Neural cell (in vitro differentiated cells): ENCODE data around the gene SMARCA4. TPM values are rescaled to one million over a fixed set of nuclear protein-coding genes. Genes with fewer than 3 reads are reported as not detected.

Source experiments
- H2AFZ ChIP-seq: fragments of 200-600, 300-800 bp; sonication (generic), shearing (Covaris generic); 2 replicates; pipeline ENCODE4 v1.6.0; 2014; ENCODE audit warnings: low read depth, mild to moderate bottlenecking, antibody characterized with exemption, low read length, moderate library complexity
- H3F3A ChIP-seq: fragments of 200-600 bp; shearing (Covaris generic); 2 replicates; pipeline ENCODE4 v1.6.1; 2016; ENCODE audit warnings: mild to moderate bottlenecking, moderate library complexity, mixed read lengths, antibody characterized with exemption, low read length; ENCODE audit not compliant: insufficient read depth, poor library complexity, severe bottlenecking
- H3K27ac ChIP-seq: fragments of 200-600, 300-800 bp; sonication (generic), shearing (Covaris generic); 2 replicates; pipeline ENCODE4 v1.5.1; 2014; ENCODE audit warnings: mild to moderate bottlenecking, low read length, moderate library complexity
- H3K27me3 ChIP-seq: fragments of 300-800, 200-600 bp; sonication (generic), shearing (Covaris generic); 2 replicates; pipeline ENCODE4 v1.6.0; 2014; ENCODE audit warnings: mild to moderate bottlenecking, low read depth, low read length, moderate library complexity; ENCODE audit not compliant: insufficient read depth
- H3K36me3 ChIP-seq: fragments of 300-800, 200-600 bp; sonication (generic), shearing (Covaris generic); 2 replicates; pipeline ENCODE4 v1.5.1; 2014; ENCODE audit warnings: mild to moderate bottlenecking, antibody characterized with exemption, low read length, moderate library complexity; ENCODE audit not compliant: insufficient read depth
- H3K4me2 ChIP-seq: fragments of 300-800, 200-600 bp; sonication (generic), shearing (Covaris generic); 2 replicates; pipeline ENCODE4 v1.6.0; 2014; ENCODE audit warnings: mild to moderate bottlenecking, low read length
- H3K4me3 ChIP-seq: fragments of 300-800, 200-600 bp; sonication (generic), shearing (Covaris generic); 2 replicates; pipeline ENCODE4 v1.5.1; 2014; ENCODE audit warnings: mild to moderate bottlenecking, low read length, moderate library complexity
- H3K79me2 ChIP-seq: fragments of 200-600 bp; shearing (Covaris generic); replicated peaks from 2 replicates; pipeline ENCODE4 v1.6.0; 2014; ENCODE audit warnings: mild to moderate bottlenecking, low read length, moderate library complexity; ENCODE audit not compliant: insufficient read depth
- H3K9ac ChIP-seq: fragments of 300-800, 200-600 bp; sonication (generic), shearing (Covaris generic); 2 replicates; pipeline ENCODE4 v1.6.1; 2016; ENCODE audit warnings: mild to moderate bottlenecking, low read length, mixed read lengths
- H3K9me2 ChIP-seq: fragments of 200-600 bp; shearing (Covaris generic); 2 replicates; pipeline ENCODE4 v1.6.1; 2016; ENCODE audit warnings: mild to moderate bottlenecking, low read length, mixed read lengths; ENCODE audit not compliant: insufficient read depth
- H3K9me3 ChIP-seq: fragments of 200-600, 300-800 bp; sonication (generic), shearing (Covaris generic); 2 replicates; pipeline ENCODE4 v1.6.1; 2016; ENCODE audit warnings: mild to moderate bottlenecking, mixed run types, low read length, moderate library complexity, mixed read lengths
- H4K20me1 ChIP-seq: fragments of 200-600 bp; shearing (Covaris generic); 2 replicates; pipeline ENCODE4 v1.6.1; 2016; ENCODE audit warnings: mild to moderate bottlenecking, mixed run types; ENCODE audit not compliant: insufficient read depth
- EP300 ChIP-seq: fragments of 450-650 bp; conservative IDR thresholded peaks from 2 replicates; pipeline ENCODE4 v1.6.1; 2014; ENCODE audit warnings: antibody characterized with exemption, mild to moderate bottlenecking, moderate library complexity; ENCODE audit not compliant: poor library complexity, severe bottlenecking
- EZH2 ChIP-seq: fragments of 200-600, 300-800 bp; shearing (Covaris generic), sonication (generic); IDR thresholded peaks from 2 replicates; pipeline ENCODE4 v1.6.1; 2014; ENCODE audit warnings: antibody characterized with exemption, low read length, borderline replicate concordance, mild to moderate bottlenecking; ENCODE audit not compliant: insufficient read depth, poor library complexity, severe bottlenecking
- MXI1 ChIP-seq: fragments of 450-650 bp; conservative IDR thresholded peaks from 2 replicates; pipeline ENCODE4 v1.6.1; 2014; ENCODE audit warnings: antibody characterized with exemption, mild to moderate bottlenecking; ENCODE audit not compliant: poor library complexity, severe bottlenecking
- POLR2AphosphoS5 ChIP-seq: IDR thresholded peaks from 2 replicates; pipeline ENCODE4 v1.6.1; 2012
- RAD21 ChIP-seq: fragments of 450-650 bp; conservative IDR thresholded peaks from 2 replicates; pipeline ENCODE4 v1.6.1; 2014; ENCODE audit warnings: antibody characterized with exemption, mild to moderate bottlenecking, moderate library complexity
- SMC3 ChIP-seq: fragments of 450-650 bp; conservative IDR thresholded peaks from 2 replicates; pipeline ENCODE4 v1.6.1; 2014; ENCODE audit warnings: antibody characterized with exemption, mild to moderate bottlenecking, moderate library complexity; ENCODE audit not compliant: poor library complexity
- TAF1 ChIP-seq: IDR thresholded peaks from 2 replicates; pipeline ENCODE4 v1.6.1; 2012; ENCODE audit warnings: low read depth
- polyA plus RNA-seq: library from polyadenylated mRNA; depleted of rRNA; stranded (reverse); fragments of >200 nt; gene quantifications from 2 replicates; pipeline ENCODE4 v1.2.3, GENCODE V29; 2014
- TF ChIP-seq, protein P1 (sequence below): fragments of 450-650 bp; IDR thresholded peaks from 2 replicates; pipeline ENCODE4 v1.5.1; 2014; ENCODE audit warnings: antibody characterized with exemption, mild to moderate bottlenecking, moderate library complexity; ENCODE audit not compliant: poor library complexity, severe bottlenecking
- TF ChIP-seq, protein P2 (sequence below): IDR thresholded peaks from 2 replicates; pipeline ENCODE4 v1.6.1; 2012; ENCODE audit warnings: borderline replicate concordance

The SMARCA4 gene
- polyA plus RNA-seq, 1 donor from 2014 or later: 97.3 TPM

DNA sequence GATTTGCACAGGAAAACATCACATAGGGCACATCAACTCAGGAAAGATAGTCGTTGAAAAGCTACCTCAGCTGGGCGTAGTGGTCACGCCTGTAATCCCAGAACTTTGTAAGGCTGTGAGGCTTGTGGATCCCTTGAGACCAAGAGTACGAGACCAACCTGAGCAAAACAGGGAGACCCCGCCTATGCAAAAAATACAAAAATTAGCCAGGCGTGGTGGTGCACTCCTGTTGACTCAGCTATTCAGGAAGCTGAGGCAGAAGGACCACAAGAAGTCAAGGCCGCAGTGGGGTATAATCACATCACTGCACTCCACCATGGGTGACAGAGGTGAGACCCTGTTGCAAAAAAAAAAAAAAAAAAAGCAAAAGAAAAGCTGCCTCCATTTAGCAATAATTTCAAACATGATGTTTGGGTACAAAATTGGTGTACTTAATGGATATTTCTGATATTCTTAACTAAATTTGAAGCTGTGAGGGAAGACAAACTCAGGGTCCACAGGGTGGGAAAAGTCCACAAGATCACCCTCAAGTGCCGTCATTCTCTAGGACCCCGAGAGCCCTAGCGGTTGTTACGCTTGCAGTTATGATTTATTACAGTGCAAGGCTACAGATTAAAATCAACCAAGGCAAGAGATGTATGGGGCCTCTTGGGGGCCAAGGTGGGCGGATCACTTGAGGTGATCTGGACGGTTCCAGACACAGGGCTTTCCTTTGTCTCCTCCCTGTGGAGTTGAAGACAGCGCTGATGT is 86.0 kb downstream of the SMARCA4 start:
- H3F3A ChIP-seq: no peaks in the 10 kb centered on the region
- H2AFZ ChIP-seq: no peak overlapping the region
- no peak overlapping the region for H3K9ac ChIP-seq
- H3K36me3 ChIP-seq: peaks cover 4% of the 10 kb centered on the region
- H3K27me3 ChIP-seq: no peaks in the 10 kb centered on the region
- TF ChIP-seq EZH2 (no peak), SMC3 (no peak), EP300 (no peak), RAD21 (no peak), POLR2AphosphoS5 (no peak), MXI1 (no peak), TAF1 (no peak)
- TF ChIP-seq, protein P1, sequence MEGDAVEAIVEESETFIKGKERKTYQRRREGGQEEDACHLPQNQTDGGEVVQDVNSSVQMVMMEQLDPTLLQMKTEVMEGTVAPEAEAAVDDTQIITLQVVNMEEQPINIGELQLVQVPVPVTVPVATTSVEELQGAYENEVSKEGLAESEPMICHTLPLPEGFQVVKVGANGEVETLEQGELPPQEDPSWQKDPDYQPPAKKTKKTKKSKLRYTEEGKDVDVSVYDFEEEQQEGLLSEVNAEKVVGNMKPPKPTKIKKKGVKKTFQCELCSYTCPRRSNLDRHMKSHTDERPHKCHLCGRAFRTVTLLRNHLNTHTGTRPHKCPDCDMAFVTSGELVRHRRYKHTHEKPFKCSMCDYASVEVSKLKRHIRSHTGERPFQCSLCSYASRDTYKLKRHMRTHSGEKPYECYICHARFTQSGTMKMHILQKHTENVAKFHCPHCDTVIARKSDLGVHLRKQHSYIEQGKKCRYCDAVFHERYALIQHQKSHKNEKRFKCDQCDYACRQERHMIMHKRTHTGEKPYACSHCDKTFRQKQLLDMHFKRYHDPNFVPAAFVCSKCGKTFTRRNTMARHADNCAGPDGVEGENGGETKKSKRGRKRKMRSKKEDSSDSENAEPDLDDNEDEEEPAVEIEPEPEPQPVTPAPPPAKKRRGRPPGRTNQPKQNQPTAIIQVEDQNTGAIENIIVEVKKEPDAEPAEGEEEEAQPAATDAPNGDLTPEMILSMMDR: no peak
- TF ChIP-seq, protein P2, sequence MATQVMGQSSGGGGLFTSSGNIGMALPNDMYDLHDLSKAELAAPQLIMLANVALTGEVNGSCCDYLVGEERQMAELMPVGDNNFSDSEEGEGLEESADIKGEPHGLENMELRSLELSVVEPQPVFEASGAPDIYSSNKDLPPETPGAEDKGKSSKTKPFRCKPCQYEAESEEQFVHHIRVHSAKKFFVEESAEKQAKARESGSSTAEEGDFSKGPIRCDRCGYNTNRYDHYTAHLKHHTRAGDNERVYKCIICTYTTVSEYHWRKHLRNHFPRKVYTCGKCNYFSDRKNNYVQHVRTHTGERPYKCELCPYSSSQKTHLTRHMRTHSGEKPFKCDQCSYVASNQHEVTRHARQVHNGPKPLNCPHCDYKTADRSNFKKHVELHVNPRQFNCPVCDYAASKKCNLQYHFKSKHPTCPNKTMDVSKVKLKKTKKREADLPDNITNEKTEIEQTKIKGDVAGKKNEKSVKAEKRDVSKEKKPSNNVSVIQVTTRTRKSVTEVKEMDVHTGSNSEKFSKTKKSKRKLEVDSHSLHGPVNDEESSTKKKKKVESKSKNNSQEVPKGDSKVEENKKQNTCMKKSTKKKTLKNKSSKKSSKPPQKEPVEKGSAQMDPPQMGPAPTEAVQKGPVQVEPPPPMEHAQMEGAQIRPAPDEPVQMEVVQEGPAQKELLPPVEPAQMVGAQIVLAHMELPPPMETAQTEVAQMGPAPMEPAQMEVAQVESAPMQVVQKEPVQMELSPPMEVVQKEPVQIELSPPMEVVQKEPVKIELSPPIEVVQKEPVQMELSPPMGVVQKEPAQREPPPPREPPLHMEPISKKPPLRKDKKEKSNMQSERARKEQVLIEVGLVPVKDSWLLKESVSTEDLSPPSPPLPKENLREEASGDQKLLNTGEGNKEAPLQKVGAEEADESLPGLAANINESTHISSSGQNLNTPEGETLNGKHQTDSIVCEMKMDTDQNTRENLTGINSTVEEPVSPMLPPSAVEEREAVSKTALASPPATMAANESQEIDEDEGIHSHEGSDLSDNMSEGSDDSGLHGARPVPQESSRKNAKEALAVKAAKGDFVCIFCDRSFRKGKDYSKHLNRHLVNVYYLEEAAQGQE: no peak
- H4K20me1 ChIP-seq: peaks cover 4% of the 10 kb centered on the region
- H3K9me2 ChIP-seq: no peaks in the 10 kb centered on the region
- no peak overlapping the region for H3K4me3 ChIP-seq
- H3K27ac ChIP-seq: no peak overlapping the region
- H3K79me2 ChIP-seq: no peaks in the 10 kb centered on the region
- H3K4me2 ChIP-seq: no peak overlapping the region
- no peaks in the 10 kb centered on the region for H3K9me3 ChIP-seq

DNA sequence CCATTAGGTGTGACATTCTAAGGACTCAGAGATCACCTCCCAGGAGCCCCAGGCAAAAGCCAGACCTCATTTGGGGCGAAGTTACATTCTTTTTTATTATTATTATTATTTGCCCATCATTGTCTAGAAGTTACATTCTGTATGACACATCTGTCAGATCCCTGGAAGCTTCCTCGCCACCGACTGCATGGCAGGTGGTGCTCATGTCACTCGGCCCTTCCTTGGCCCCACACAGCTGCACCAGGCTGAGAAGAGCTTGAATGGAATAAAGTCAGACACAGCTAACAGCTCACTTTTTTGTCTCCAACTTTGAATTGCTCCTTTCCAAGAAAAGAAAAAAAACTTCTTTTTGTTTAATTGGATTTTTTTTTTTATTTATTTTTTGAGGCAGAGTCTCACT is 87.0 kb downstream of the SMARCA4 start:
- no peaks in the 10 kb centered on the region for H3K27me3 ChIP-seq
- H3K27ac ChIP-seq: no peak overlapping the region
- peaks cover 4% of the 10 kb centered on the region for H3K36me3 ChIP-seq

More for the DNA sequence above, 87.0 kb downstream of the SMARCA4 start:
- H3K9me3 ChIP-seq: no peaks in the 10 kb centered on the region
- H3K4me3 ChIP-seq: no peak overlapping the region
- no peak overlapping the region for H3K9ac ChIP-seq
- TF ChIP-seq, protein P1: no peak
- no peak for TF ChIP-seq POLR2AphosphoS5
- no peak for TF ChIP-seq EZH2
- no peak for TF ChIP-seq MXI1
- no peak for TF ChIP-seq TAF1
- TF ChIP-seq, protein P2: no peak
- no peak for TF ChIP-seq SMC3
- TF ChIP-seq RAD21: no peak
- no peak for TF ChIP-seq EP300
- H4K20me1 ChIP-seq: no peaks in the 10 kb centered on the region
- H3K79me2 ChIP-seq: no peaks in the 10 kb centered on the region
- H2AFZ ChIP-seq: no peak overlapping the region
- H3K9me2 ChIP-seq: no peaks in the 10 kb centered on the region
- H3F3A ChIP-seq: no peaks in the 10 kb centered on the region
- no peak overlapping the region for H3K4me2 ChIP-seq
